ENCODE measurements around the gene AADAT. TPM values are rescaled to one million over a fixed set of nuclear protein-coding genes. Genes with fewer than 3 reads are reported as not detected.

Gene AADAT
- total and polyA plus RNA-seq, 9 of the 15 experiments (the other 6 are each of a cell fraction or from before 2014, with no cell fraction given) = 0.06 to 0.07 TPM; not detected in 7

- TF ChIP-seq, protein P1, sequence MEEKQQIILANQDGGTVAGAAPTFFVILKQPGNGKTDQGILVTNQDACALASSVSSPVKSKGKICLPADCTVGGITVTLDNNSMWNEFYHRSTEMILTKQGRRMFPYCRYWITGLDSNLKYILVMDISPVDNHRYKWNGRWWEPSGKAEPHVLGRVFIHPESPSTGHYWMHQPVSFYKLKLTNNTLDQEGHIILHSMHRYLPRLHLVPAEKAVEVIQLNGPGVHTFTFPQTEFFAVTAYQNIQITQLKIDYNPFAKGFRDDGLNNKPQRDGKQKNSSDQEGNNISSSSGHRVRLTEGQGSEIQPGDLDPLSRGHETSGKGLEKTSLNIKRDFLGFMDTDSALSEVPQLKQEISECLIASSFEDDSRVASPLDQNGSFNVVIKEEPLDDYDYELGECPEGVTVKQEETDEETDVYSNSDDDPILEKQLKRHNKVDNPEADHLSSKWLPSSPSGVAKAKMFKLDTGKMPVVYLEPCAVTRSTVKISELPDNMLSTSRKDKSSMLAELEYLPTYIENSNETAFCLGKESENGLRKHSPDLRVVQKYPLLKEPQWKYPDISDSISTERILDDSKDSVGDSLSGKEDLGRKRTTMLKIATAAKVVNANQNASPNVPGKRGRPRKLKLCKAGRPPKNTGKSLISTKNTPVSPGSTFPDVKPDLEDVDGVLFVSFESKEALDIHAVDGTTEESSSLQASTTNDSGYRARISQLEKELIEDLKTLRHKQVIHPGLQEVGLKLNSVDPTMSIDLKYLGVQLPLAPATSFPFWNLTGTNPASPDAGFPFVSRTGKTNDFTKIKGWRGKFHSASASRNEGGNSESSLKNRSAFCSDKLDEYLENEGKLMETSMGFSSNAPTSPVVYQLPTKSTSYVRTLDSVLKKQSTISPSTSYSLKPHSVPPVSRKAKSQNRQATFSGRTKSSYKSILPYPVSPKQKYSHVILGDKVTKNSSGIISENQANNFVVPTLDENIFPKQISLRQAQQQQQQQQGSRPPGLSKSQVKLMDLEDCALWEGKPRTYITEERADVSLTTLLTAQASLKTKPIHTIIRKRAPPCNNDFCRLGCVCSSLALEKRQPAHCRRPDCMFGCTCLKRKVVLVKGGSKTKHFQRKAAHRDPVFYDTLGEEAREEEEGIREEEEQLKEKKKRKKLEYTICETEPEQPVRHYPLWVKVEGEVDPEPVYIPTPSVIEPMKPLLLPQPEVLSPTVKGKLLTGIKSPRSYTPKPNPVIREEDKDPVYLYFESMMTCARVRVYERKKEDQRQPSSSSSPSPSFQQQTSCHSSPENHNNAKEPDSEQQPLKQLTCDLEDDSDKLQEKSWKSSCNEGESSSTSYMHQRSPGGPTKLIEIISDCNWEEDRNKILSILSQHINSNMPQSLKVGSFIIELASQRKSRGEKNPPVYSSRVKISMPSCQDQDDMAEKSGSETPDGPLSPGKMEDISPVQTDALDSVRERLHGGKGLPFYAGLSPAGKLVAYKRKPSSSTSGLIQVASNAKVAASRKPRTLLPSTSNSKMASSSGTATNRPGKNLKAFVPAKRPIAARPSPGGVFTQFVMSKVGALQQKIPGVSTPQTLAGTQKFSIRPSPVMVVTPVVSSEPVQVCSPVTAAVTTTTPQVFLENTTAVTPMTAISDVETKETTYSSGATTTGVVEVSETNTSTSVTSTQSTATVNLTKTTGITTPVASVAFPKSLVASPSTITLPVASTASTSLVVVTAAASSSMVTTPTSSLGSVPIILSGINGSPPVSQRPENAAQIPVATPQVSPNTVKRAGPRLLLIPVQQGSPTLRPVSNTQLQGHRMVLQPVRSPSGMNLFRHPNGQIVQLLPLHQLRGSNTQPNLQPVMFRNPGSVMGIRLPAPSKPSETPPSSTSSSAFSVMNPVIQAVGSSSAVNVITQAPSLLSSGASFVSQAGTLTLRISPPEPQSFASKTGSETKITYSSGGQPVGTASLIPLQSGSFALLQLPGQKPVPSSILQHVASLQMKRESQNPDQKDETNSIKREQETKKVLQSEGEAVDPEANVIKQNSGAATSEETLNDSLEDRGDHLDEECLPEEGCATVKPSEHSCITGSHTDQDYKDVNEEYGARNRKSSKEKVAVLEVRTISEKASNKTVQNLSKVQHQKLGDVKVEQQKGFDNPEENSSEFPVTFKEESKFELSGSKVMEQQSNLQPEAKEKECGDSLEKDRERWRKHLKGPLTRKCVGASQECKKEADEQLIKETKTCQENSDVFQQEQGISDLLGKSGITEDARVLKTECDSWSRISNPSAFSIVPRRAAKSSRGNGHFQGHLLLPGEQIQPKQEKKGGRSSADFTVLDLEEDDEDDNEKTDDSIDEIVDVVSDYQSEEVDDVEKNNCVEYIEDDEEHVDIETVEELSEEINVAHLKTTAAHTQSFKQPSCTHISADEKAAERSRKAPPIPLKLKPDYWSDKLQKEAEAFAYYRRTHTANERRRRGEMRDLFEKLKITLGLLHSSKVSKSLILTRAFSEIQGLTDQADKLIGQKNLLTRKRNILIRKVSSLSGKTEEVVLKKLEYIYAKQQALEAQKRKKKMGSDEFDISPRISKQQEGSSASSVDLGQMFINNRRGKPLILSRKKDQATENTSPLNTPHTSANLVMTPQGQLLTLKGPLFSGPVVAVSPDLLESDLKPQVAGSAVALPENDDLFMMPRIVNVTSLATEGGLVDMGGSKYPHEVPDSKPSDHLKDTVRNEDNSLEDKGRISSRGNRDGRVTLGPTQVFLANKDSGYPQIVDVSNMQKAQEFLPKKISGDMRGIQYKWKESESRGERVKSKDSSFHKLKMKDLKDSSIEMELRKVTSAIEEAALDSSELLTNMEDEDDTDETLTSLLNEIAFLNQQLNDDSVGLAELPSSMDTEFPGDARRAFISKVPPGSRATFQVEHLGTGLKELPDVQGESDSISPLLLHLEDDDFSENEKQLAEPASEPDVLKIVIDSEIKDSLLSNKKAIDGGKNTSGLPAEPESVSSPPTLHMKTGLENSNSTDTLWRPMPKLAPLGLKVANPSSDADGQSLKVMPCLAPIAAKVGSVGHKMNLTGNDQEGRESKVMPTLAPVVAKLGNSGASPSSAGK (IDR thresholded peaks at IDR 0.05) = peak; percentile 64
- TF ChIP-seq ZFP36 (IDR thresholded peaks at IDR 0.05; ENCODE audit: low read depth, low read length, partially characterized antibody) (no peak), SP2 (IDR thresholded peaks at IDR 0.05; ENCODE audit: extremely low read depth, low read depth, low read length, poor library complexity, severe bottlenecking) (no peak), ZNF197 (CRISPR knock-in tag; IDR thresholded peaks at IDR 0.05; ENCODE audit: low read depth) (0 out of 2 replicates have a peak, but pooled peaks have one; percentile 13), CCNT2 (IDR thresholded peaks at IDR 0.05; ENCODE audit: borderline replicate concordance, extremely low read depth, insufficient read length, low read depth, low read length) (peak; percentile 90), TAF9B (IDR thresholded peaks at IDR 0.05; ENCODE audit: partially characterized antibody) (no peak), HCFC1 (IDR thresholded peaks at IDR 0.05; ENCODE audit: low read depth, low read length) (0 out of 2 replicates have a peak, but pooled peaks have one; percentile 5)
- TF ChIP-seq, protein P2, sequence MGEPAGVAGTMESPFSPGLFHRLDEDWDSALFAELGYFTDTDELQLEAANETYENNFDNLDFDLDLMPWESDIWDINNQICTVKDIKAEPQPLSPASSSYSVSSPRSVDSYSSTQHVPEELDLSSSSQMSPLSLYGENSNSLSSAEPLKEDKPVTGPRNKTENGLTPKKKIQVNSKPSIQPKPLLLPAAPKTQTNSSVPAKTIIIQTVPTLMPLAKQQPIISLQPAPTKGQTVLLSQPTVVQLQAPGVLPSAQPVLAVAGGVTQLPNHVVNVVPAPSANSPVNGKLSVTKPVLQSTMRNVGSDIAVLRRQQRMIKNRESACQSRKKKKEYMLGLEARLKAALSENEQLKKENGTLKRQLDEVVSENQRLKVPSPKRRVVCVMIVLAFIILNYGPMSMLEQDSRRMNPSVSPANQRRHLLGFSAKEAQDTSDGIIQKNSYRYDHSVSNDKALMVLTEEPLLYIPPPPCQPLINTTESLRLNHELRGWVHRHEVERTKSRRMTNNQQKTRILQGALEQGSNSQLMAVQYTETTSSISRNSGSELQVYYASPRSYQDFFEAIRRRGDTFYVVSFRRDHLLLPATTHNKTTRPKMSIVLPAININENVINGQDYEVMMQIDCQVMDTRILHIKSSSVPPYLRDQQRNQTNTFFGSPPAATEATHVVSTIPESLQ (CRISPR knock-in tag; IDR thresholded peaks at IDR 0.05) = no peak
Measured at GRCh38 chr4:170026253-170027021, 63.3 kb downstream of the AADAT start, which contains the start of gene MFAP3L (continued).

All from K562 (cell line).